Medulla oblongata (tissue), 1 donor: ENCODE data around the gene KYAT1.

Experiments used
- DNase-seq: peaks from one replicate; pipeline ENCODE4 v3.0.0-alpha.2; 2015; ENCODE audit errors: extremely low spot score

The KYAT1 gene

GRCh38 chr9:128908372-128908771, 26.6 kb upstream of the KYAT1 start:
- DNase-seq, result no peak

DNA sequence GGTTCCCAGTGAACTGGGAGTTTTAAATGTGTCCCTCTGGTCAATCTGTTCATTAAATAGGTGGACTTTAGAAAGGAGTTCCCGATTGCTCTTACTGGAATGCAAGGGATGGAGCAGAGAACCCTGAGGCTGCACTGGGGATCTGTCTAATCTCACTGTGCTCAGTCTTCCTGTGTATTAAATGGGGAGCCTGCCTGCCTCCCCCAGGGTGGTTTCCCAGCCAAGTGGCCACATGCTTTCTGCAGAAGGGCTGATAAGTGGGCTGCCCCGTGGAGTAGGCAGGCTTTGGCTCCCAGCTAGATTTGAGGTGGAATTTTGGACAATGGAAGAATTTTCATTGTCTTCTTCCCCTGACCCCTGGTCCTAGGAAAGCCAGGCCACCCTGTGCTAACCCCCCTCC, 25.0 kb upstream of the KYAT1 start:
- DNase-seq, result no peak

- no peak for DNase-seq
These were observed 24.2 kb upstream of the KYAT1 start for GRCh38 chr9:128905964-128906363.

- DNase-seq, result no peak
These were observed 22.3 kb upstream of the KYAT1 start for GRCh38 chr9:128903871-128904620.

GRCh38 chr9:128903079-128903461, 21.3 kb upstream of the KYAT1 start:
- DNase-seq, result no peak

DNA sequence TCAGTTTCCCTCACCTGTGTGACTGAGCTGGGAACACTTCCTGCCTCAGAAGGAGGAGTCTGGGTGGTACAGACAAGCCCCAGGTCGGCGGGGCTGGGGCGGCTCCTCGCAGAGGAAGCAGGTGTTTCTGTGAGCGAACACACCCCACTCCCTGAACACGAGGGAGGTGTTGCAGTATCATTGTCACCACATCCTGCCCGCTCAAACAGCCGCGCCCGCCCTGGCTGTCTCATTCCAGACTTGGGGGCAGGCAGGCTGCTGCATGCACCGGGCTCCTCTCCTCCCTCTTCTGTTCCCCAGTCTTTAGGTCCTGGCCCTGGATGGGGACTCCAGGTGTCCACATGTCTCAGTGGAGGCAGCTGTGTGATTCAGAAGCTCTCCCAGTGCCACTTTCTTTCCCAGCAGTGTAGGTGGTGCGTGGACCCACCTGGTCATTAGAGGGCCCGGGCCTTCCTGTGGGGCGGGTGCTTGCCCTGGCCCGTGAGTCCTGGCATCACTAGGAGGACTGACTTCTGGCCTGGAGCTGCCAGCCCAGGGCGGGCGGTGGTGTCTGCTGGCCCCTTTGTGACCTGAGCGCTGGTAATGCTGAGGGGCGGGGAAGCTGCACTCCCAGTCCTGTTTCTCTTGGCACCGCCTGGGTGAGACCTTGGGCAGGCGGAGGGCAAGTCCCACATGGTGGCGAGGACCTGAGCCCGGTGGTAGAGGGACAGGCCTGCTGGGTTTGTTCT, 20.8 kb upstream of the KYAT1 start:
- DNase-seq, result no peak

DNA sequence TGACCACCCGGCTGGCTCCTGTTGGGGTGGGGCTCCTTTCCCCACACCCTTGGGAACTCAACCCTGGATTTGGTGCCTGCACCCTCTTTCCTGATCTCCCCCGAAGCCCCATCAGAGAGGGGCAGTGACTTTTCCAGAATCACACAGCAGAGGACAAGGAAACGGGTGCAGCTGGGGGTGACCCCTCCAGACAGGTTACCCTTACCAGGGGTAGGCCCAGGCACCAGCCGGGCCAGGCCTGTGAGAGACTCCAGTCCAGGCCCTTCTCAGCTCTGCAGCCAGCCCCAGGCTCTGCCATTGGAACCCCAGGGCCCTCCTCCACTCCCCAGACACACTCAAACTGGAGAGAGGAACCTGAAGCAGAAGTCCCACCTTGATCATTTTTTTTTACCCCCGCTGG, 20.1 kb upstream of the KYAT1 start:
- DNase-seq, result no peak

DNA sequence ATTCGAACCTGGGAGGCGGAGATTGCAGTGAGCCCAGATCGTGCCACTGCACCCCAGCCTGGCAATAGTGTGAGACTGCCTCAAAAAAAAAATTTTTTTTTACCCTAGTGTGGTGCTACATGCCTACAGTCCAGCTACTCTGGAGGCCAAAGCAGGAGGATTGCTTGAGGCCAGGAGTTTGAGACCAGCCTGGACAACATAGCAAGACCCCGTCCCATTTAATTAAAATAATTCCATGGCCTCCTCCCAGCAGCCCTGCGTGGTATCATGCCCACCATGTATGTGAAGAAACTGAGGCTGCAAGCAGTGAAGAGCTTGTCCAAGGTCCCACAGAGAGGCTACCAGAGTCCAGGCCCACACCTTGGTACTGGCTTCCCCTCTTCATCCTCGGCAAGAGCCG, 19.6 kb upstream of the KYAT1 start:
- no peak for DNase-seq

DNA sequence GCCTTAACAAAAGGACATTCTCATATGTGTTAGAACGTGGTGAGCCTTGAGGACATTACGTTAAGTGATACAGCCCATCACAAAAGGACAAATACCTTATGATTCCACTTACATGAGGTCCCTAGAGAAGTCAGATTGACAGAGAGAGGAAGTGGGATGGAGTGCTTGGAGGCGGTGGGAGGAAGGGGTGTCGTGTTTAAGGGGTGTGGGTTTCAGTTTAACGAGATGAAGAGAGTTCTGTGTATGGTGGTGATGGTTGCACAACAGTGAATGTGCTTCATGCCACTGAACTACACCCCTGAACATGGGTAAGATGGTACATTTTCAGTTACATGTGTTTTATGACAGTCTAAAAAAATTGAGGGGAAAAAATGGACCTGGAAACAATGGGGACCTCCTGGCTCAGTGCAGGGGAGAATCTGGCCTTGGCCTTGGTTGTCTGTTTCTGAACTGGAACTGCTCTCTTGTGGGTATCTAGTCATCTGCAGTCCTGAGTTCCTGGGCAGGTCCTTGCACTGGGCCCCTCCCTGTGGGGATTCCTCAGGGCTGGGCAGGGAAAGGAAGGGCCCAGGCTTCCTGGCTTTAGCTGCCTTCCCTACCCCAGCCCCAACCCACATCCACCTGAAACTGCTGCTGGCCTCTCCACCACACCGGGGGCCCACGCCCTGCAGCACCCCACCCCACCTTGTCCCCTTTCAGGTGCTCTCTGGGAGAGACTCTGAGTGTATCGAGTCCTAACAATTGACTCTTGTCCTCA, 18.0 kb upstream of the KYAT1 start:
- no peak for DNase-seq

DNA sequence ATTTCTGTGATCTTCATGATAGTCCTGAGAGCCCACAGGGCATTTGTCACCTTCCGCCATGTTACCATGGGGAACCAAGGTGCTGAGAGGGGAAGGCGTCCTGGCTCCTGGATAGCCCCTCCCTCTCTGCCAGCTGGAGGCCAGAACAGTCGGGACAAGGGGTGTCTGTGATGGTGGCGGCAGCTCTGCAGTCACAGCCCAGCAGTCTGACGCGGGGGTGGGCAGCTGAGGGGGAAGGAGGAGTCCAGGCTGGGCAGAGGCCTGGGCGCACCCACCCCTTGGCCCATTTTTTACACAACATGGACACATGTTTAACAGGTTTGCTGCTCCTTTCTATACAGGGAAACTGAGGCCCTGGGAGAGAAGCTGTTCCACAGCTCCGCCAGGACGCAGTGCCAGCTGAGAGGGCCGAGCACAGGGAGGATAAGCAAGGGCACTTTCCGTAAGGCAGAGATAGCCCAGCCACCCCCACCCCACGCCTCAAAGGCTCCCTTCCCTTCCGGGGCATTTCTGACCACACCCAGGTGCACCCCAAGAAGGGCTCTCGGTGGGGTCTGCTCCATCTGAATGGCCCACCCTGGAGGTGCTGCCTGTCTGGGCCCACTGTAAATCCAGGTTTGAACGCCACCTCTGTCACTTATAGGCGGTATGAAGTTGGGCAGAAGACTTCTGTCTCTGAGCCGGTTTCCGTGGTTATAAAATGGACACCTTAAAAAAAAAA, 17.3 kb upstream of the KYAT1 start:
- peak; percentile 38 for DNase-seq

DNA sequence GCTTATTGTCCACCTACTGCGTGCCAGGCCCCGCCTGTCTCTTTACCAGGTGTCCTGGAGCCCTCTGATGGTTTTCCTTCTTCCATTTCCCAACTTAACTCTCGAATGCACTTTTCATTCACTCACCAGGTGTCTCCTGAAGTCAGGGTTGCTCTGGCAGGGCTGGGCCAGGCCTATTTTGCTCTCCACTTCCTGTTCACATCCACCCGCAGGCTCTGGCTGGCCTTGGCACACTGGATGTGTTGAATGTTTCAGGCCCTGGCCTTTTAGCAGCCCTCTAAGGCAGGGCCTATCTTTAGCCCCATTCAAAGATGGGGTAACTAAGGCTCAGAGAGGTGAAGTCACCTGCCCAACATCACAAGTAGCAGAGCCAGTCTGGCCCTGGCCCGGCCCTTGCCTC, 16.6 kb upstream of the KYAT1 start:
- no peak for DNase-seq

- DNase-seq, result no peak
These were observed 13.8 kb upstream of the KYAT1 start for GRCh38 chr9:128895556-128895955.

GRCh38 chr9:128894764-128895163, 13.0 kb upstream of the KYAT1 start:
- DNase-seq, result no peak

DNA sequence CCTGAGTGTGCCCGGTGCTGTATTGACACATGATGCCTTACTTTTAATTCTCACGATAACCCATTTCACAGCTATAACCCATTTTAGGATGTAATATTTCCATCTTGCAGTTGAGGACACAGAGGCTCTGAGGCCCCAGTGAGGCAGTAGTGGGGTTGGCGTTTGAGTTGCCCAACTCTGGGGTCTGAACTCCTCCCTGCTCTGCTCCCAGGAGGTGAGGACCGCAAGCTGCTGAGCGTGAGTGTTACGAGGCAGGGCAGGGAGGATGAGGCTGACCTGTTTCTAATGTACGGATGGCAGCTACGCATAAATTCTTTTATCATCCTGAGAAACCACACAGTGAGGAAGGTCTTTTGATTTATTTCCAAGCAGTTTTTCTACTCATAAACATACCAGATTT, 11.6 kb upstream of the KYAT1 start:
- DNase-seq, result no peak

DNA sequence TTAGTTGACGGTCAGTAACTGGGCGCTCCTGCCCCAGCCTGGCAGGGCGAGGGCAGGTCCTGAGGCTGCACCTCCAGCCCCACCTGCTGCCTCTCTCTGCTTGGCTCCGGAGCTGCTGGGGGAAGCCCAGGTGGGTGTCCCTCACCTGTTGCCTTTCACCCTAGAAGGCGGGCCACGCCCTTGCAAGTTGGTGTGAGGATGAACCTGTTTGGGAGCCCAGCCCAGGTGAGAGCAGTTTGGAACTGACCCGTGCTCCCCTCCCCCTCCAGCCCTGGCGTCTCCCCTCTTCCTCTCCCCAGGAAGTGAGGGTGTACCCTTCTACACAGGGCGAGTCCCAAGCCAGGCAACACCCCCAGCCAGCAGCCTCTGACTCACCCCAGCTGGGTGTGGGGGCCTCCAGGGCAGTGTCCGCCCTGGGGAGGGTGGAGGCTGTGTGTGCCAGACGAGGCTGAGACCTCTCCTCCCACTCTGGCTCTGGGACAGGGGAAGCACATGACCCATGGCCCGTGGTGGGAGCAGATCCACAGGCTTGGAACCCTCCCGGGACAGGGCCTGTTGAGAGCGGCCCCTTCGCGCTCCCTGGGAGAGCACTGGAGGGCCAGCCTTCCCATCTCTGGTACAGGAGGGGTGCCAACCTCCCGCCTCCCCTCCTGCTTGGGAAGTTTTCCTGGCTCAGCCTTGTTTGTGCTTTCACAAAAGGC, 10.6 kb upstream of the KYAT1 start:
- DNase-seq, result peak; percentile 94

GRCh38 chr9:128891321-128892220, 9.8 kb upstream of the KYAT1 start:
- no peak for DNase-seq

DNA sequence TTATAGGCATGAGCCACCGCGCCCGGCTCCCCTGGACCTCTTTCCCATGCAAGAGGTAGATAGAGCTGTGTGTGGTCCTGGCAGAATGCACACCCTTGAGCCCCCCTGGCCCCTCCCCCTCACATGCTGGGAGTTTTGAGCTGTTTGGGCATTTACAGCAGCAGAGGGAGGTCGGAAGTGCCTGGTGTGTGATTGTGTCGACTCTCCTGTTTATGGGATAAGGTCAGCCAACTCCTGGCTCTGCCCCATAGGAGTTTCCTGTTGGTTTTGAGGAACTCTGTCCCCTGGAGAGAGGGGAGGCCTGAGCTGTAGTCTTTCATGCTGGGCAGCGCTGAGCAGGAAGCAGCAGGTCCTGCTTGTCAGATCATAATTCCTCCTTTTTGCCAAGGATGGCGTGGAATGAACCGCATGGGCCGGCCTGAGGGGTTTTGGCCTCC, 6.2 kb upstream of the KYAT1 start:
- no peak for DNase-seq

GRCh38 chr9:128887049-128887448, 5.3 kb upstream of the KYAT1 start:
- no peak for DNase-seq

DNA sequence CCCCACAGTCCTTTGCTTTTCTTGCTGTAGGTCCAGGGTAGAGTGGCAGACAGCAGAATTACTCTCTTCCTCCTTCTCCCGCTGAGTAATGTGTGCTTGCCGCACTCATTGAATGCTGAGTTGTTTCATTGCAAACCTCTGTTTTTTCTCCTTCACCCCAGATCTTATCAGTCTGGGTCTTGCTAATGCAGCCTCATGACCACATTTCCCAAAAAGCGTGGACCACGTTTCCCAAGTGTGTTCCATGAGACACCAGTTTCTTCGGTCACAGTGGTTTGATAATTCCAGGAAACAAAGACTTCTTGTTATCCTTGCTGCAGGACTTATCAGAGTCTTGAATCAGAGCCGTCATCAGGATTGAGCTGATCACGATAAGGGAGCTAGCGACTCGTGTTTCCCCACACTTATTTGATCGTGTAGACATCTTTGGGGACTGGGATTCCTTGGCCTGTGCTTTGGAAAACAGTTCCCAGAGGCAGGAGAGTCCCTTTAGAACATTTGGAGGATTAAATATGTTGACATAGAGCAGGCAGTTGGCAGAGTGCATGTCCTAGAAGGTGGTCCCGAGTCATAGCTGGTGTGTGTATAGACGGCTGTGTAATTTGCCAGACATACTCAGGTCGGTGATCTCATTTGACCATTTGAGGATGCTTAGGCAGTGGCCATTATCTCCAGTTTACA, 4.6 kb upstream of the KYAT1 start:
- no peak for DNase-seq

DNA sequence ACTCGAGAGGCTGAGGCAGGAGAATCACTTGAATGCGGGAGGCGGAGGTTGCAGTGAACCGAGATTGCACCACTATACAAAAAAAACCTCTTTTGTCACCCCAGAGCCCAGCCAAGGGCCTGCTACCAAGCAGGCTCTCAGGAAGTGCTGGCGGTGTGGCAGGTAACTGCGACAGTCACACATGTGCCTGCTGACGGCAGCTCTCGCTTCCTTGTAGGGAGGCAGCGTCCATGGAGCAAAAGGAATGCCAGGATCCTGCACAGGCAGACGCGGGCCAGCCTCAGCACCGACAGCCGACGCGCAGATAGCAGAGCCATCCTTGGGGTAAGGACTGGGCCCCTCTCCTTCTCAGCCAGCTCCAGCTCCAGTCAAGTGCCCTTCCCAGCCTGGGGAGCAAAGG, 4.0 kb upstream of the KYAT1 start:
- DNase-seq, result no peak
